Activated T-cell treated with anti-CD3 and anti-CD28 coated beads, Interleukin-2, amount 50 U/mL, for 72 hours (primary cell): Measurements from ENCODE around the gene IL17REL. TPM values are rescaled to one million over a fixed set of nuclear protein-coding genes. Genes with fewer than 3 reads are reported as not detected.

ENCODE experiments used
- ATAC-seq, 2 donors: fragments of 150-1000 bp; cut with Tn5 transposase; replicated peaks in 1 of 2; 2 replicates each; pipeline ENCODE4 v1.10.0; 2021; ENCODE audit warnings: moderate library complexity in 2 of 2, mild to moderate bottlenecking in 1 of 2
- DNase-seq, 2 donors: peaks; one replicate each; pipeline ENCODE4 v3.0.0; 2021 to 2022; ENCODE audit warnings: mixed read lengths in 1 of 2
- H3K27ac Mint-ChIP-seq: one replicate; pipeline ENCODE4 v1.8.0; 2022; ENCODE audit warnings: mild to moderate bottlenecking, moderate library complexity, mixed read lengths
- H3K27me3 Mint-ChIP-seq: one replicate; pipeline ENCODE4 v1.8.0; 2022; ENCODE audit warnings: low read depth, mixed read lengths
- H3K36me3 Mint-ChIP-seq, 2 donors: one replicate each; pipeline ENCODE4 v1.8.0; 2022; ENCODE audit warnings: mixed read lengths in 2 of 2, mild to moderate bottlenecking in 1 of 2; ENCODE audit not compliant: insufficient read depth in 2 of 2
- H3K4me1 Mint-ChIP-seq: one replicate; pipeline ENCODE4 v1.8.0; 2022; ENCODE audit warnings: low read depth, mixed read lengths
- H3K4me3 Mint-ChIP-seq, 2 donors: one replicate each; pipeline ENCODE4 v1.8.0; 2022; ENCODE audit warnings: mild to moderate bottlenecking in 2 of 2, mixed read lengths in 2 of 2, moderate library complexity in 2 of 2
- H3K9me3 Mint-ChIP-seq, 2 donors: one replicate each; pipeline ENCODE4 v1.8.0; 2022; ENCODE audit warnings: mixed read lengths in 2 of 2
- total RNA-seq, 2 donors: library from RNA; stranded (reverse); gene quantifications; one replicate each; pipeline ENCODE4 v1.2.3, GENCODE V29; 2022

The IL17REL gene
- total RNA-seq, 2 donors from 2014 or later, result 0.36 to 1.1 TPM

DNA sequence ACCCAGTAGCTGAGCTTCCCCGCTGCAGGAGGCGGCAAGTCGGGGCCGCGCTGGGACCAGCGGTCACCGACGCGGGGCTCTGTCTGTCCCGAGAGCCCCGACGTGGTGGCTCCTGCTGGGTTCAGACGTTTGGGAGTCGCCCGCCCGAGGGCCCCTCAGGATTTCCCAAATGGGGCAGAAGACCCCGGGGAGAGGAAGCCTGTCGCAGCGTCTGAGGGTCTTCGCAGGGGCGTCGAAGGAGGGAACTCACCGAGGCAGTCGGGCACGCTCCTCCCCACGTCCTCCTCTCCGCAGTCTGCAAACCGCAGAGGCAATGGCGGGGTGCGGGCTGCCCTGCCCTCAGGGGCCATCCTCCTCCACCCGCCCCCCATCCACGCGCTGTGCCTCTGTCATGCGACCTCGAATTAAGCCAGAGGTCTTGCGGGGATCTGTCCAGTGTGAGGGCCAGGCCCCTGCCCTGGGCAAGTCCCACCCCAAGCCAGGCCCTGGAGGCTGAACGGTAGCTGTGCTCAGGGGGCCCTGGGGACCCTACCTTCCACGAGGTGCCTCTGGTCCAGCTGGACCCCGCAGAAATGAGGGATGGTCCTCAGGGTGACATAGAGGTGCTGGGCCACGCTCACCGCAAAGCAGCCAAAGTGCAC is 12.5 kb downstream of the IL17REL start:
- H3K4me3 Mint-ChIP-seq, result peak overlapping the region in 1 of 2 donors; percentile 27
- no peak overlapping the region for H3K27ac Mint-ChIP-seq
- no peak for ATAC-seq
- peaks cover 6% of the 10 kb centered on the region for H3K27me3 Mint-ChIP-seq
- peaks cover 8% of the 10 kb centered on the region for H3K4me1 Mint-ChIP-seq
- H3K36me3 Mint-ChIP-seq, result peaks cover 0 to 2% of the 10 kb centered on the region in 2 donors
- DNase-seq, result no peak
- H3K9me3 Mint-ChIP-seq, result peaks cover 1 to 2% of the 10 kb centered on the region in 2 donors

DNA sequence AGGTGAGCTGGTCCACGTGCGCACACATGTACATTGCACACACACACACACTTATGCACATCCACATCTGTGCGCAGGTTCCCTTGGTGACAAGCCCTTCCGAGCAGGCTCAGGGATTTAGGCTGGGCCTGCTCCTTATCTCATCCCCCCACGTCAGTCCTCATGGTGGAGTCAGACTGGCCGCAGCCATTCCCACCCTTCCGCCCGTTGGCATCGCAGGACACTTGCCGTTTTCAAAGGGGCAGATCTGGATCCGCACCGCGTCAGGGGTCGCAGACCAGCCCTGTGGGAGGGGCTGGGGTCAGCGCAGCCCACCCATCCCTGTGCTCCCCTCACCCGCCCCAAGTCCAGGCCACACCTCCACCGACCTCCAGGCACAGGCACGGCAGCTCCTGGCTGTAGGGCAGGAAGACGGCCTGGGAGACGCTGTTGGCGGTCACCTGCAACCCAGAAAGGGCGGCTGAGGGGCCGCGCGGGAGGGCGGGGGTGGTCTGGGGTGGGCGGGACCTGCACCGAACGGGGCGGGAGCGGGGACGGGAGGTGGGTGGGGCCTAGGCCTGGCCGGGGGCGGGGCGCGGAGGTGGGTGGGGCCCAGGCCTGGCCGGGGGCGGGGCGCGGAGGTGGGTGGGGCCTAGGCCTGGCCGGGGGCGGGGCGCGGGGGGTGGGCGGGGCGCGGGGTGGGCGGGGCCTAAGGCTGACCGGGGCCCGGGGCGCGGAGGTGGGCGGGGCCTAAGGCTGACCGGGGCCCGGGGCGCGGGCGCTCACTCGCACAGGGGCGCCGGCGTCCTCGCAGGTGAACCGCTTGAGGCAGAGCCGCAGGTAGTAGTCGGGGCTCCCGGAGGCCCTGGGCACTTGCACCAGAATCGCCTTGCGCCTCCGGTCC is 13.3 kb downstream of the IL17REL start:
- Mint-ChIP-seq H3K27me3 (peaks cover 6% of the 10 kb centered on the region), H3K27ac (no peak overlapping the region), H3K36me3 (peaks cover 0 to 2% of the 10 kb centered on the region in 2 donors), H3K4me1 (peaks cover under 1% of the 10 kb centered on the region), H3K9me3 (peaks cover 1 to 2% of the 10 kb centered on the region in 2 donors), H3K4me3 (peak overlapping the region in 1 of 2 donors; percentile 50)
- DNase-seq (peak in 1 of 2 donors; percentile 41), ATAC-seq (peak; percentile 45 to 57)

DNA sequence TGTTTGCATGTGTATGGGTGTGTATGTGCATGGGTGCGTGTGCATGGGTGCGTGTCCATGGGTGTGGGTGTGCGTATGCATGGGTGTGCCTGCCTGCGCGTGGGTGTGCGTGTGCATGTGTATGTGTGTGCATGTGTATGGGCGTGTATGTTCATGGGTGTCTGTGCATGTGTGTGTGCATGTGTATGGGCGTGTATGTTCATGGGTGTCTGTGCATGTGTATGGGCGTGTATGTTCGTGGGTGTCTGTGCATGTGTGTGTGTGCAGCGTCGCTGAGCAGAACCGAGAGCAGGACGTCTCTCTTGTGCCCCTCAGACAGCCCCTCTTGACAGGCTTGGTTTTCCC is 13.9 kb downstream of the IL17REL start:
- Mint-ChIP-seq H3K4me3 (no peak overlapping the region), H3K27me3 (peaks cover 6% of the 10 kb centered on the region), H3K4me1 (no peaks in the 10 kb centered on the region), H3K27ac (no peak overlapping the region), H3K36me3 (peaks cover 0 to 2% of the 10 kb centered on the region in 2 donors), H3K9me3 (peaks cover 1 to 2% of the 10 kb centered on the region in 2 donors)
- DNase-seq, result no peak
- ATAC-seq, result no peak

DNA sequence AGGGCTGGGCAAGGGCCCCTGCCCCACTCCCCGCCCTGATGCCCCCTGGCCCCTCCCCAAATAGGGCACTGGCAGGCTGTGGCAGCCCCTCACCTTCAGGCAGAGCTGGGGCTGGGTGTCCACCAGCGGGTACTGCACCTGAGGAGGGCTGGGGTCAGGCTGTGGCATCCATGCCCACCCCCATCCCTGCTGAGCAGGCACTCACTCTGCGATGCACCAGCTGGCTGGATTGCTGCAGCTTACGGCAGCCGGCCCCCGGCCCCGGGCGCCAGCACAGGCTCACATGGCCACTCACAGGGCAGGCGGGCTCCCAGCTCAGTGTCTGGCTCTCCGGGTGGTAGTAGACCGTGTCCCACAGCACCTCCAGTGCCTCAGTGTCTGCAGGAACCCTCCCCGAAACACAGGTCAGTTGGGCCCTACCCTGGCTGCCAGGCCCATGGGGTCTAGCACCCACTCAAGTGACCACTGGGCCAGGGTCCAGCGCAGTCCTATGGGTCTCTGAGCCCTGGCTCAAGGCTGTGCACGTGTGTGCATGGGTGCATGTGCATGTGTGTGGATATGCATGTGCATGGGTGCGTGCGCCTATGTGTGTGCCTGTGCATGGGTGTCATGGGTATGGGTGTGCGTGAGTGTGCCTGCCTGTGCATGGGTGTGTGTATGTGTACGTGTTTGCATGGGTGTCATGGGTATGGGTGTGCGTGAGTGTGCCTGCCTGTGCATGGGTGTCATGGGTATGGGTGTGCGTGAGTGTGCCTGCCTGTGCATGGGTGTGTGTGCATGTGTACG is 14.4 kb downstream of the IL17REL start:
- Mint-ChIP-seq H3K36me3 (peaks cover 0 to 2% of the 10 kb centered on the region in 2 donors), H3K9me3 (peaks cover 1 to 2% of the 10 kb centered on the region in 2 donors), H3K27ac (no peak overlapping the region), H3K4me1 (peaks cover 5% of the 10 kb centered on the region), H3K4me3 (no peak overlapping the region), H3K27me3 (peaks cover 5% of the 10 kb centered on the region)
- no peak for ATAC-seq
- DNase-seq, result no peak

DNA sequence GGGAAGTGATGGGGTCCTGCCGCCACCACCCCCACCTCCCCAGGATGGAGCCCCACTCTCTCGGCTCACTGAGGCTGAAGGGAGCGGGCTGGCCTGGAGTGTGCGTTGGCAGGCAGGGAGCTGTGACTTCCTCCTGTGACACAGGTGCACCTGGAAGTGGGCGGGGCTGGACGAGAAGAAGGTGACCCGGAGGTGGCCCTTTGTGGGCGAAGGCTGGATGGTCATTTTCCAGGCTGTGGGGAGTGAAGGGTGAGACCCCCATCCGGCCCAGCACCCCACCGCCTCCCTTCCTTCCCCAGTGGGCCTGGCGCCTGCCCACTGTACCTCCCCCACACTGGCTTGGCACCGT is 15.3 kb downstream of the IL17REL start:
- Mint-ChIP-seq H3K4me3 (no peak overlapping the region), H3K27me3 (no peaks in the 10 kb centered on the region), H3K27ac (no peak overlapping the region), H3K9me3 (peaks cover 1 to 2% of the 10 kb centered on the region in 2 donors), H3K4me1 (peaks cover 10% of the 10 kb centered on the region), H3K36me3 (peaks cover 0 to 2% of the 10 kb centered on the region in 2 donors)
- ATAC-seq (no peak), DNase-seq (no peak)

GRCh38 chr22:49996518-49997250 is 15.9 kb downstream of the IL17REL start:
- Mint-ChIP-seq H3K9me3 (peaks cover 1 to 2% of the 10 kb centered on the region in 2 donors), H3K4me3 (no peak overlapping the region), H3K36me3 (peaks cover 0 to 2% of the 10 kb centered on the region in 2 donors), H3K27ac (no peak overlapping the region), H3K27me3 (no peaks in the 10 kb centered on the region), H3K4me1 (peaks cover 10% of the 10 kb centered on the region)
- DNase-seq, result no peak
- ATAC-seq, result no peak

DNA sequence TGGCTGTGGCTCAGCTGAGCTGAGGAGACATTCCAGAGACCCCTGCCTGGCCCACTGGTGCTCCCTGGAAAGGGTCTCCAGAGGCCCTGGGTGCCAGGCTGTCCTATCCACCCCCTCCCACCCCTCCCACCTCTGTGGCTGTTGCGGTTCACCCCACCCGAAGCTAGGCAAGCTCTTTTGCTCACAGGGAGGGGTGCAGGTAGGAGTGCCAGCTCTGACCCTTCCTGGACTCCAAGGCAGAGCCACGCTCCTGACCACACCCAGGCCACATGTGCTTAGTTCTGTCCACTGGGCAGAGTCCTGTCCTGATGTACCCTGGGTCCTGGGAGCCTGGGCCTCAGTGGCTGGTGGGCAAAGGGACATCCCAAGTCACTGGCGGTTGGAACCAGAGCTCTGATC is 16.4 kb downstream of the IL17REL start:
- Mint-ChIP-seq H3K36me3 (peaks cover 2% of the 10 kb centered on the region in 2 donors), H3K4me3 (no peak overlapping the region), H3K4me1 (peaks cover 10% of the 10 kb centered on the region), H3K9me3 (peaks cover 4 to 5% of the 10 kb centered on the region in 2 donors), H3K27ac (peak overlapping the region; percentile 30), H3K27me3 (peaks cover 2% of the 10 kb centered on the region)
- DNase-seq (no peak), ATAC-seq (no peak)

GRCh38 chr22:49995361-49996118 is 17.0 kb downstream of the IL17REL start:
- Mint-ChIP-seq H3K36me3 (peaks cover 4 to 8% of the 10 kb centered on the region in 2 donors), H3K4me1 (peaks cover 10% of the 10 kb centered on the region), H3K9me3 (peaks cover 7 to 8% of the 10 kb centered on the region in 2 donors), H3K27ac (peak overlapping the region; percentile 30), H3K27me3 (peaks cover 6% of the 10 kb centered on the region), H3K4me3 (no peak overlapping the region)
- DNase-seq, result no peak
- no peak for ATAC-seq

GRCh38 chr22:49995041-49995360 is 17.6 kb downstream of the IL17REL start:
- Mint-ChIP-seq H3K36me3 (peaks cover 6 to 12% of the 10 kb centered on the region in 2 donors), H3K4me1 (peaks cover 10% of the 10 kb centered on the region), H3K27ac (no peak overlapping the region), H3K4me3 (no peak overlapping the region), H3K9me3 (peaks cover 7 to 8% of the 10 kb centered on the region in 2 donors), H3K27me3 (peaks cover 6% of the 10 kb centered on the region)
- no peak for DNase-seq
- ATAC-seq, result no peak

DNA sequence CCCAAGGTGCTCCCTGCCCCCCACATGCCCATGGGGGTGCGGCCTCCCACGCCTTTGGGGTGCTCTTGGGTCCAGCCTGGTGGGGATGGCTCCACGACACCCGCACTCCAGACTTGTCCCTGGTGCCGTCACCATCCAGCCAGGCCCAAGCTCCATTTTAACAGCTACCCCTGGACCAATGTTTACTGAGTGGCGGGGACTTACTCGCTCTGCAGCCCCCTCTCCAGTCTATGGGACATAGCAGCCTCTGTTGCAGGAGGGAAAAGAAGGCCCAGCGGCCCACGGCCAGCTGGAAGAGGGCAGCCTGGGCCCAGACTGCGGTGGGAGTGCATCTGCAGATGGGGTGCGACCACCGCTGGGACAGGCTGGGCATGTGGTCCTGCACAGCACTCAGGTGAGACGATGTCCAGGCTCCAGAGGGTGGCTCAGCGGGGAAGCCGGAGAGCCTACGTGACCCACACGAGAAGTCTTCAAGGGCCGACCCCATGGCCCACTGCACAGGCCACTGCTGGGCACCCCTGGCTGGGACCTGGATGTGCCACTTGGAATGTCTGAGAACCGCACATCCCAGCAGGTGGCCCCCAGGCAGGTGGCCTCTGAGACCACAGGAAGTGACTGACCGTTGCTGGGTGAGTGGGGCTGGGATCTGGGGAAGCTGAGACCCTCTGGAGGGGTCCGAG is 18.1 kb downstream of the IL17REL start:
- peaks cover 10% of the 10 kb centered on the region for H3K4me1 Mint-ChIP-seq
- H3K4me3 Mint-ChIP-seq, result no peak overlapping the region
- ATAC-seq, result no peak

GRCh38 chr22:49993649-49994360 is 18.8 kb downstream of the IL17REL start:
- H3K9me3 Mint-ChIP-seq, result peaks cover 9 to 10% of the 10 kb centered on the region in 2 donors
- peaks cover 6% of the 10 kb centered on the region for H3K27me3 Mint-ChIP-seq
- H3K27ac Mint-ChIP-seq, result no peak overlapping the region

More for the DNA sequence above, 18.1 kb downstream of the IL17REL start:
- Mint-ChIP-seq H3K27me3 (peaks cover 6% of the 10 kb centered on the region), H3K9me3 (peaks cover 7 to 8% of the 10 kb centered on the region in 2 donors), H3K36me3 (peaks cover 6 to 15% of the 10 kb centered on the region in 2 donors), H3K27ac (no peak overlapping the region)
- no peak for DNase-seq

More at GRCh38 chr22:49993649-49994360, 18.8 kb downstream of the IL17REL start:
- H3K4me3 Mint-ChIP-seq, result no peak overlapping the region
- H3K4me1 Mint-ChIP-seq, result peaks cover 10% of the 10 kb centered on the region
- peaks cover 8 to 17% of the 10 kb centered on the region in 2 donors for H3K36me3 Mint-ChIP-seq
- ATAC-seq, result peak in 1 of 2 donors; percentile 18
- DNase-seq, result no peak
